ENCODE data around the gene C17orf67. TPM values are rescaled to one million over a fixed set of nuclear protein-coding genes. Genes with fewer than 3 reads are reported as not detected.

The C17orf67 gene
- total RNA-seq, 1 donor: 2.4 TPM

DNA sequence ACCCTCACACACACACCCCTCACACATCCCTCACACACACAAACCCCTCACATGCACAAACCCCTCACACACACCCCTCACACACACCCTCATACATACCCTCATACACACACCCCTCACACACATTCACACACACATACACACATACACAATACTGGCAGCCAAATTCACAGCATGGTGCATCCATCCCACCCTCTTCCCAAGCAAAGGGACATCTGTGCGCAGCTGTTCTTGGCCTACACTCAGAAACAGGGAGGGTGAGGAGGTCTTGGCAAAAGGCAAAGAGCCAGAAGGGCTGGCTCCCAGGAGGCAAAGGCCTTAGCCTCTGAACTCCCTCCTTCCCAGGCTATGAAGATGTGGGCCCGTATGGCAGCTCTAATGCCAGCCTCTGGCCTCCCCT, 23.4 kb downstream of the C17orf67 start:
- DNase-seq (ENCODE audit: low read depth in 2 of 3, low spot score in 2 of 3): no peak

GRCh38 chr17:56809820-56810179, 23.9 kb downstream of the C17orf67 start:
- no peak for DNase-seq (ENCODE audit: low read depth in 2 of 3, low spot score in 2 of 3)

GRCh38 chr17:56809106-56809819, 24.5 kb downstream of the C17orf67 start:
- DNase-seq (ENCODE audit: low read depth in 2 of 3, low spot score in 2 of 3): no peak

- no peak for DNase-seq (ENCODE audit: low read depth in 2 of 3, low spot score in 2 of 3)
Measured at GRCh38 chr17:56808503-56808902, 25.2 kb downstream of the C17orf67 start.

GRCh38 chr17:56807723-56808122, 26.0 kb downstream of the C17orf67 start:
- no peak for DNase-seq (ENCODE audit: low read depth in 2 of 3, low spot score in 2 of 3)

DNA sequence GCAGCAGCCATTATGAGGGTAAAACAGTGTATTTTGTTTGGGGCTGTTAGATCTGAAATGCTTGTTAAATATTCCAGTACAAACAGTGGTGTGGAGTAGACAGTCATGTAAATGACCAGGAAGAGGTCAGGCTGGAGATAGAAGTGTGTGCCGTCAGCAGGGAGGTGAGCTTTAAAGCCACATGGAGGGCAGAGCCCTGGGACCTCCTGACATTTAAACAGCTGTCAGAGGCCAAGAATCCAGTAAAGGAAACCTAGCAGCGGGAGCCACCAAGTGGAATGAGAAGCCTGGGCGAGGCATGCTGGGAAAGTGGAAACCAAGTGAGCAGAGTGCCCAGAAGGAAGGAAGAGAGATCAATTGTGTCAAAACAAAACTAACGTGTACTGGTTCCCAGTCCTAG, 26.8 kb downstream of the C17orf67 start:
- DNase-seq (ENCODE audit: low read depth in 2 of 3, low spot score in 2 of 3): no peak

- DNase-seq (ENCODE audit: low read depth in 2 of 3, low spot score in 2 of 3): no peak
Measured at GRCh38 chr17:56804454-56804853, 29.3 kb downstream of the C17orf67 start.

DNA sequence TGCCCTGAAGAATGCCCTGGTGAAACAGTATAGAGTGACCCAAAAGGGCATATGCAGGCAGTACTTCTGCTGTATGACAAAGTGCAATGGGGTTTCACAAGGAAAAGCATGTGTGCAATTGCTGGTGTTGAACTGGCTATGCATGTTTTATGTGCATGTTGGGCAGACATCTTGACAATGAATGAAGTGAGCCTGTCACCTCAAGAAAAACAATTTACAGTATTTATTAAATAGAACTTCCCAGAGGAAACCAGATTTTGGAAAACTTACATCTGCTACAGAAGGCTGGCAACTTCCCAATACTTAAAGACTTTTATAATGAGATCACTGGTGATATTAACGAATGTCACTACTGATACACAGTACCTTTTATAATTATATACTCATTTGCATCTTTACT, 30.6 kb downstream of the C17orf67 start:
- no peak for DNase-seq (ENCODE audit: low read depth in 2 of 3, low spot score in 2 of 3)

DNA sequence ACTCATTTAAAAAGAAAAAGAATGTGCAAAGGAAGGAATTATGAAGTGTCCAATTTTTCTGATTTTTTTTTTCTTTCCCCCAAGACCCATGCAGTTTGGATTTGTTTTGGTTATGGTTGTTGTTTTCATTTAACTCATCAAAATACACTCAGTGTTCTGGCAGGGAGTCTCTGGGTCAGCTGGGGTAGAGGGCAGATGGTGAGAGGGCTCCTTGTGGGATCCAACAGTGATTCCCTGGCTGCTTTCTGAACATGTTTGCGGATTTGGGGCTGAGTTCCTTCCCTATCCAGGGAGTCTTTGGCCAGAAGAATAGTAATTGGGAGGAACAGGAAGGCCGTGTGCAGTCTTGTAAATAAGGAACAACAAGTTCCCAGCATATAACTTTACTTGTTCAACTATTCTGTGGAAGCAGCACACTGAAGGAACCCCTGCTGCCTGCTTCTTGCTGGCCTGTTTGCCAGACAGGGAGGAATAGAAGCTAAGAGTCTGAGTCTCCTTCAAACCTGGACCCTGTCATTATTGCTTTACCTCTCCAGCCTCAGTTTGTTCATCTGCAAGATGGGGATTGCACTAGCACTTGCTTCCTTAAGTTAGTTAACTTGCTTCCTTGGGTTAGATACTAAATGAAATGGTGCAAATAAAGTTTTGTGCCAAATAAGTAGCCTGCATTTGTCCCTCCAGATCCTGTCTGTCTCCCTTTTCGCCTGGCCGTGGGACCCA, 32.1 kb downstream of the C17orf67 start:
- no peak for DNase-seq (ENCODE audit: low read depth in 2 of 3, low spot score in 2 of 3)

DNA sequence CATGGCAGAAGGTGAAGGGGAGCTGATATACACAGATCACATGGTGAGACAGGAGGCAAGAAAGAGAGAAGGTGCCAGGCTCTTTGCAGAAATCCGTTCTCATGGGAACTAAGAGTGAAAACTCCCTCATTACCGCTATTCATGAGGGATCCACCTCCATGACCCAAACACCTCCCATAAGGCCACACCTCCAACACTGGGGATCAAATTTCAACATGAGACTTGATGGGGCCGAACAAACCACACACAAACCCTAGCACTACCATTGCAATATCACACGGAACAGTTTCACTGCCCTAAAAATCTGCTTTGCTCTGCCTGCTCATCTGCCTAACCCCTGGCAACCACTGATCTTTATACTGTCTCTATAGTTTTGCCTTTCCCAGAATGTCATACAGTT, 34.8 kb downstream of the C17orf67 start:
- DNase-seq (ENCODE audit: low read depth in 2 of 3, low spot score in 2 of 3): no peak

DNA sequence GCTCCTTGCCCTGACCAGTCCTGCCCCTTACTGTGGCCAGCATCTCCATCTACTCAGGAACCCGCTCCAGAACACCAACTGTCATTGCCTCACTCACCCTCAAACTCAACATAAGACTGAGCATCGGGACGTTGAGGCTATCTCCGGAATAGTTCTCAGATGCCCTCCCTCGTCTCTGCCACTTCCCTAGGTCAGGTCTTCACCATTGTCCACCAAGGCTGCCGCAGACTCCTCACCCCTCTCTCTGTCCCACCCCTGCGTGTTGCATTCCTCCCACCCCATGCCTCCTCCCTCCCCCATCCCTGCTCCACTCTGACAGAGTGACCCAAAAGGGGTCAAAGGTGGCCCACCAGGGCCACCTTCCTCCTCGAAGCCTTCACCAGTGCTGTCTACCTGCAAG, 37.2 kb downstream of the C17orf67 start:
- no peak for DNase-seq (ENCODE audit: low read depth in 2 of 3, low spot score in 2 of 3)

DNA sequence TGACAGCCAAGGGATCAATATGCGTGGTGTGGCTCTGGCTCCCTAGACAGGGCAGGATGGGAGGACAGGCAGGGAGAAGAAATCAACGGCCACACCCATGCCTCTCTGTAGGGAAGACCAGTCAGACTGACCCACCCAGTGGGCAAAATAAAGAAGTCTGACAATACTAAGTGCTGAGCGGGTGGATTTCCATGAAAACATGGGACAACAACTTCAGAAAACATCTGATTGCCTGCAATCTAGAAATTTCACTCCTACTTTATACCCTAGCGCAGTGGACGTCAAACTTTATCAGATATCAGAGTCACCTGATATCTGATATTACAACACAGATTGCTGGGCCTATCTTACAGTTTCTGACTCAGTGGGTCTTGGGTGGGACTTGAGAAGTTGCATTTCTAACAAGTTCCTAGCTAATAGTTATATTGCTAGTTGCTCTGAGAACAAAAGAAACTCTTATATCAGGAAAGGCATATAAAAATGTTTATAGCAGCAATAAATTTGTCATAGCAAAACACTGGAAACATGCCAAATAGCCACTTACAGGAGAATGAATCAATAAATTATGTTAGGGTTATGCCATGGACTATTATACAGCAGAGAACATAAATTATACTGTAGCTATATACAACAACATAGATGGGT, 38.4 kb downstream of the C17orf67 start:
- no peak for DNase-seq (ENCODE audit: low read depth in 2 of 3, low spot score in 2 of 3)

GRCh38 chr17:56793957-56794356, 39.8 kb downstream of the C17orf67 start:
- no peak for DNase-seq (ENCODE audit: low read depth in 2 of 3, low spot score in 2 of 3)

DNA sequence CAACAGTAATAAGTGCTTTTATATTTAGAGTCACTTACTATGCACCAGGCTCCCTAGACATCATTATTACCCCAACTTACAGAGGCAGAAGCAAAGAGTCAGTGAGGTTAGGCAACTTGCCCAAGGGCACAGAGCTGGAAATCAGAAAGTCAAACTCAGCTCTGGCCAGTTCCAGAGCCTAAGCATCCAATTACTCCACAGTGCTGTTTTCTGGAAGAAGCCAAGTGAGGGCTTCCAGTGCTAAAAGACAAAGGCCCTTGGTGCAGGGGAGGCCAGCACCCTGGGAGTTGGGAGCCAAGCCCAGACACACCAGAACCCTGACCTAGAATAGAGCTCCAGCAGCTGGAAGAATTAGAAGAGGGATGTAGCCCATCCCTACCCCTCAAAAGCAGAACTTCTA, 40.2 kb downstream of the C17orf67 start:
- no peak for DNase-seq (ENCODE audit: low read depth in 2 of 3, low spot score in 2 of 3)

DNA sequence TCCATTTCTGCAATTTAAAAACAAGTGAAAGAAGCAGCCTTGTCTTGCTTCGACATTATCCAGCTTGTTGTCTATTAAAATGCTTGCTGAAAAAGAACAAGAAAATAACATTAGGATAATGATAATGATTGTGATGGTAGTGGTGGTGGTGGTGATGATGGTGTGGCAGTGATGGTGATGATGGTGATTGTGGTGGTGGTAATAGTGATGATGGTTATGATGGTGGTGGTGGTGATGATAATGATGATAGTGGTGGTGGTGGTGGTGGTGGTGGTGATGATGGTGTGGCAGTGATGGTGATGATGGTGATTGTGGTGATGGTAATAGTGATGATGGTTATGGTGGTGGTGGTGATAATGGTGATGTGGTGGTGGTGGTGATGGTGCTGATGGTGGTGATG, 41.5 kb downstream of the C17orf67 start:
- DNase-seq (ENCODE audit: low read depth in 2 of 3, low spot score in 2 of 3): no peak

DNA sequence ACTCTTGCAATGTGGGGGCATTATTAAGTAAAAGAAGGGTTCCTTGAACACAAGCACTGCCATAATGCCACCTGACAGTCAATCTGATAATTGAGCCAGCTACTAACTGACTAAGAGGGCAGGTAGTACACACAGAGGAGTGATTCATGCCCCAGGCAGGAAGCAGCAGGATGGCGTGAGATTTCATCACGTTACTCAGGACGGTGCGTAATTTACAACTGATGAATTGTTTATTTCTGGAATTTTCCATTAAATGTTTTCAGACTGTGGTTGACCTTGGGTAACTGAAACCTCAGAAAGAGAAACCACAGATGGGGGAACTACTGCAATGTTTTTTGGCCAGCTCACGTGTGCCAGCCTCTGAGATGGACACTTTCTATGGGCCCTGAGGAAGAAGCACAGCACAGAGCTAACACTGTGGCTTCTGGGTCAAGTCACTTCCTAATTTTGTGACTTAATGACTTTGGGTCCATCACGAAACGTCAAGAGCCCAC, 46.7 kb downstream of the C17orf67 start:
- DNase-seq (ENCODE audit: low read depth in 2 of 3, low spot score in 2 of 3): peak in 2 of 3 donors; percentile 93 to 96

- no peak for DNase-seq (ENCODE audit: low read depth in 2 of 3, low spot score in 2 of 3)
Measured at GRCh38 chr17:56785997-56786680, 47.6 kb downstream of the C17orf67 start.

DNA sequence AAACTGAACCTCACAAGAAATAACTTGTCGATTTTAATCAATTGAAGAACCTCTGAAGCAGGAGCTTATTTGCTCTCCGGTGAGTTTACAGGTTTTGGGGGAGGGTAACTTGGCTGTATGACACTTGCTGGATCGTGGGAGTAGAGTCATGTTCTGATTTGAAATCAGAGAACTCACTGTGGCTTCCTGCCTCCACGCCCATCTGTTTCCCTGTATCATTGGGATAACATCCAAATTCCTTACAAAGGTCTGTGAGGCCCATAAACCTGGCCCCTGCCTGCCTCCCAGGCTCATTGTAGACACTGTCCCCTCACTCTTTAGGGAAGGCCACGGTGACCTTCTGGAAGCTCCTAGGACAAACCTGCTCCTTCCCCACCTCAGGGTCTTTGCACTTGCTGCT, 48.3 kb downstream of the C17orf67 start:
- no peak for DNase-seq (ENCODE audit: low read depth in 2 of 3, low spot score in 2 of 3)

DNA sequence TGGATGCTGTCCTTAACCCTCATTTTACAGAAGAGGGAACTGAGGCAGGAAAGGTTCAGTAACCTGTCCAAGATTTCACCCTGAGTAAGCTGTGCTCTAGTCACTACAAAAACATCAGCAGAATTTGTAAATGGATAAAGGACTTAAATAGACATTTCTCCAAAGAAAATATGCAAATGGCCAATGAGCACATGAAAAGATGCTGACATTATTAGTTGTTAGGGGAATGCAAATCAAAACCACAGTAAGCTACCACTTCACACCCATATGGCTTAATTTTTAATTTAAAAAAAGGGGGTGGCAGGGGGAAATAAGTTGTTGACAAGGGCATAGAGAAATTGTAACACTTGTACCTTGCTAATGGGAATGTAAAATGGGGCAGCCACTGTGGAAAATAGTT, 51.4 kb downstream of the C17orf67 start:
- no peak for DNase-seq (ENCODE audit: low read depth in 2 of 3, low spot score in 2 of 3)

DNA sequence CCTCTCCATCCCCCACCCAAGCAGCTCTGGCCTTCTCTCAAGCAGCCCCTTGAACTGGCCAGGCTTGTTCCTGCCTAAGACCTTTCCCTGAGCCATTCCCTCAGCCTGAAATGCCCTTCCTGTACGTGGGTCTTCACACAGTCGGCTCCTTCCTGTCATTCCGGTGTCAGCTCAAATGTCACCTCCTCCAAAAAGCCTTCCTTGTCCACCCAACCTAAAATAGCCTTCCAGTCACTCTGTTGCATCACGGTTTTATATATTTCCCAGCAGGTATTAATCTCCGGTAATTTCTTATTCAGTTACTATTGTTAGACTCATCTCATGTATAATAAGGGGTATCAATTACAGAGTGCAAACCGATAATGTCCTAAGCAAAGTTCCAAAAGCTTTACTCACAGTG, 51.8 kb downstream of the C17orf67 start:
- DNase-seq (ENCODE audit: low read depth in 2 of 3, low spot score in 2 of 3): no peak

Measured in hematopoietic multipotent progenitor cell (in vitro differentiated cells).